ENCODE results near the gene ERBB2.

Gene ERBB2

DNA sequence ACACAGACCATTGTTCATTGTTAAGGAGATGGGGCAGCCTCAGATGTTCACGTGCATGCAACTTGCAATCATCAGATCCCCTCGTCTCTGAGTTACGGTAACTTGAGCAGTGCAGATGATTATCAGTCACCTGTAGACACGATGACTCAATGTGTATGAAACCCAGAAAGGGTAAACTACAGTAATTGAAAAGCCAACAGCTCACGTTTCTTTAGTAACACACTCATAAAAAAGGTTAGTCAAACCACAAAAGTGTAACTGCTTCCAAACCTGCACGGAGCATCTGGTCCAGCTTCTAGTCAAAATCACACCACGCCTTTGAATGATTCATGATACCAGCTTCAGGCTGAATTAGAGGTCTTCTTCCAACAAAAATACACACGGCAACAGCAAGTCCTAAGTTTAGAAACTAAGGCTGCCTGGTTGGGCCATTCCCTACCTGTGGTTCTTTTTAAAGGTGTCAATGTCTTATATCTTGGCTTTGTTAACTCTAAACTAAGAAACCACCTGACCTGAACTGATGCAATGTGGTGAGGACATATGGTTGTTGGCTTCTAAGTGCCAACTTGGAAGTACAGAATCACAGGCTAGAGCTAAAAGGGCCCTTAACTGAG, 70.2 kb downstream of the ERBB2 start:
- no peaks in the 10 kb centered on the region for H3K36me3 ChIP-seq (ENCODE audit: insufficient read depth, low read length)
- TF ChIP-seq POLR2AphosphoS5 (IDR thresholded peaks at IDR 0.05; ENCODE audit: borderline replicate concordance, low read depth, low read length) (no peak), FOXP2 (optimal IDR thresholded peaks at IDR 0.05; ENCODE audit: control extremely low read depth, extremely low read length, insufficient read depth) (no peak), EZH2 (IDR thresholded peaks at IDR 0.05) (no peak)
- no peak overlapping the region for H3K4me3 ChIP-seq
- no peak overlapping the region for H3K27ac ChIP-seq
- no peaks in the 10 kb centered on the region for H3K9me3 ChIP-seq (ENCODE audit: low read depth, low read length)
- no peak for DNase-seq (ENCODE audit: low read depth, low spot score)
- H3K9ac ChIP-seq (ENCODE audit: insufficient read length) = no peak overlapping the region

DNA sequence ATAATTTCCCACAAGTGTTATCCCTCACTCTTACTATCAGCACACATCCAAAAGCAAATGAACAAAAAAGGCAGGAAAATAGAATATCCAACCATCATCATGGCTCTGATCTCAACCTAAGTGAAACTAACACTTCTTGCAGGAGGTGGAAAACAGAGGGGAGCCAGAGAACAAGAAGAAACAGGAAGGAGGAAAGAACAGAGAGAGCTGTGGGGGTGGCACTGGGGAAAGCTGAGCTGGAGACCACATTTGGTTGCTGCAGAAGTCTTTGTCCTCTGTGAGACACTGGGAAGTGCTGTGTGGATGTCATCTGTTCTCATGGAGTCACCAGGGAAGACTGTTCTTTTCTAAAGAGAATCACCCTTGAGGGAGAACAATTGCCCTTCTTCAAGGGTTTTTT, 72.6 kb downstream of the ERBB2 start:
- H3K27ac ChIP-seq = no peak overlapping the region
- no peak for DNase-seq (ENCODE audit: low read depth, low spot score)
- H3K36me3 ChIP-seq (ENCODE audit: insufficient read depth, low read length) = no peaks in the 10 kb centered on the region
- no peaks in the 10 kb centered on the region for H3K9me3 ChIP-seq (ENCODE audit: low read depth, low read length)
- no peak overlapping the region for H3K4me3 ChIP-seq
- TF ChIP-seq FOXP2 (optimal IDR thresholded peaks at IDR 0.05; ENCODE audit: control extremely low read depth, extremely low read length, insufficient read depth) = no peak
- TF ChIP-seq POLR2AphosphoS5 (IDR thresholded peaks at IDR 0.05; ENCODE audit: borderline replicate concordance, low read depth, low read length) = no peak
- TF ChIP-seq EZH2 (IDR thresholded peaks at IDR 0.05) = no peak
- no peak overlapping the region for H3K9ac ChIP-seq (ENCODE audit: insufficient read length)

DNA sequence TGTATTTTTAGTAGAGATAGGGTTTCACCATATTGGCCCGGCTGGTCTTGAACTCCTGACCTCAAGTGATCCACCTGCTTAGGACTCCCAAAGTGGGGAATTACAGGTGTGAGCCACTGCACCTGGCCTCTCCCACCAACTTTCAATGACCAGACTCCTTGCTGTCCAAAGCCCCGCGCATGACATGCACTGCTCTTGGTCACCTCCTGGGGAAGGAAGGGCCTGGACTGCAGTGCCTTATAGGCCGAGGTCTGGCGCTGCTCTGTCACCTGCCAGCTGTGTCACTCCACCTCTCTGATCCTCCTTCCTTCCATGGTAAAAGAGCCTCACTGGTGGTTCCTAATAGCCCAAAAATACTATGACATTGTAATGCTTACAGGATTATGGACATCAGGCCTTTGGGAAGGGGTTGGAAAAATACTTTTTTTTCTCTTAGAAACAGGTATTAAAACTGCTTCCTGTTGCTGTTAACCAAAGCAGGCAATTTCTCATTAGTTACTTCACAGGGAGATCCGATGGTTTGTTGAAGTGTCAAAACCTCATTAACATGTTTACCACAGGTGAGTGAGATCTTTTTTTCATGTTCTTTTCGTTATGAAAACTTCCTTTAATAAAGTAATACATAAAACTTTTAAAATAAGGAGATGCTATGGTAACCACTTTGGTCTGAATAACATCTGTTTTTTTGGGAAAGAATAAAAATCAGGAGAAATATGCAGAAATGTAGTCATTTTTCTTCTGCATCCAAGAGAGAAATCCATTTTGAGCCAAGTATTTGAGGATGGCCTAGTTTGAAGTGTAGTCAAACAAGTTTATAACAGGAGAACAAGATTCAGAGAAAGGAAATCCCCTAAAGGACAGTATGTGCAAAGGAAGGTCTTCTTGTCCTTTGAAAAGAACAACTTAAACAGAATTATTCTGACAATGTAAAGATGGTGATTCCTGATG, 73.4 kb downstream of the ERBB2 start:
- no peak overlapping the region for H3K27ac ChIP-seq
- no peak overlapping the region for H3K4me3 ChIP-seq
- TF ChIP-seq FOXP2 (optimal IDR thresholded peaks at IDR 0.05; ENCODE audit: control extremely low read depth, extremely low read length, insufficient read depth) = no peak
- no peak for TF ChIP-seq POLR2AphosphoS5 (IDR thresholded peaks at IDR 0.05; ENCODE audit: borderline replicate concordance, low read depth, low read length)
- TF ChIP-seq EZH2 (IDR thresholded peaks at IDR 0.05) = no peak
- H3K9ac ChIP-seq (ENCODE audit: insufficient read length) = no peak overlapping the region
- DNase-seq (ENCODE audit: low read depth, low spot score) = no peak
- no peaks in the 10 kb centered on the region for H3K36me3 ChIP-seq (ENCODE audit: insufficient read depth, low read length)
- H3K9me3 ChIP-seq (ENCODE audit: low read depth, low read length) = no peaks in the 10 kb centered on the region

DNA sequence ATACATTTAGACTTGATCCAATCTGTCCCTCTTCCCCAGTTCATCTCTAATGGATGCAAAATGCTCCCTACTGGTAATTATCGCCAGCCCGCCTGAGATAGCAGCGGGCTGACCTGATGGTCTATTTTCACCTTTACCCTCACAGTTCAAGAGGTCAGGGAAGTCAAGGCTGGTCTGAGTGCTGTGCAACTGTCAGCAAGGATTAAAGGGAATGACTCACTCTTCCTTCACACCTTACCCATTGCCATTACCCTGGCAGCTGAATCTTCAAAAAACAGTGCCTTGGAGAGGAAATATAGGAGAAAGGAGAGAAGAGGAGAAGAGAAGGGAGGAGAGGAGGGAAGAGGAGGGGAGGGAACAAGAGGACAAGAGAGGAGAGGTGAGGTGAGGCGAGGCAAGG, 74.2 kb downstream of the ERBB2 start:
- Histone ChIP-seq H3K9ac (ENCODE audit: insufficient read length) (no peak overlapping the region), H3K27ac (no peak overlapping the region), H3K9me3 (ENCODE audit: low read depth, low read length) (no peaks in the 10 kb centered on the region), H3K36me3 (ENCODE audit: insufficient read depth, low read length) (no peaks in the 10 kb centered on the region), H3K4me3 (no peak overlapping the region)
- TF ChIP-seq EZH2 (IDR thresholded peaks at IDR 0.05) (no peak), FOXP2 (optimal IDR thresholded peaks at IDR 0.05; ENCODE audit: control extremely low read depth, extremely low read length, insufficient read depth) (no peak), POLR2AphosphoS5 (IDR thresholded peaks at IDR 0.05; ENCODE audit: borderline replicate concordance, low read depth, low read length) (no peak)
- no peak for DNase-seq (ENCODE audit: low read depth, low spot score)

DNA sequence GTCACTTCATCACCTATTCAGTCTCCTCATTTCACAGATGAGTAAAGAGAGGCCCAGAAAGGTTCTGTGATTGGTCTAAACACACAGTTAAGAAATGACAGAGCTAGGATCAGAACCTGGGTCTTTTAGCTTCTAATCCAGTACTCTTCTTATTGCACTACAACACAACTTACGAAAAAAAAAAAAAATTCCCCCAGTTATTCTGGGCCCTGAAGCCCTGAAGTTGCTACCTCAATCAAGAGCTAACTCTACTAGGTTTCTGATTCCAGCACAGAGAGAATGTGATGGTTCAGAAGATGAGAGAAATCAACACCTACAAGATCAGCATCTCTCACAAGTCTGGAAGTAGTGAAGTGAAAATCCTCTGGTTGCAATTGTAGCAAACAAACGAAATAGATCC, 75.2 kb downstream of the ERBB2 start:
- no peak for DNase-seq (ENCODE audit: low read depth, low spot score)
- no peak overlapping the region for H3K4me3 ChIP-seq
- H3K9ac ChIP-seq (ENCODE audit: insufficient read length) = no peak overlapping the region
- TF ChIP-seq POLR2AphosphoS5 (IDR thresholded peaks at IDR 0.05; ENCODE audit: borderline replicate concordance, low read depth, low read length) = no peak
- no peak for TF ChIP-seq EZH2 (IDR thresholded peaks at IDR 0.05)
- no peak for TF ChIP-seq FOXP2 (optimal IDR thresholded peaks at IDR 0.05; ENCODE audit: control extremely low read depth, extremely low read length, insufficient read depth)
- H3K27ac ChIP-seq = no peak overlapping the region
- H3K9me3 ChIP-seq (ENCODE audit: low read depth, low read length) = no peaks in the 10 kb centered on the region
- no peaks in the 10 kb centered on the region for H3K36me3 ChIP-seq (ENCODE audit: insufficient read depth, low read length)

DNA sequence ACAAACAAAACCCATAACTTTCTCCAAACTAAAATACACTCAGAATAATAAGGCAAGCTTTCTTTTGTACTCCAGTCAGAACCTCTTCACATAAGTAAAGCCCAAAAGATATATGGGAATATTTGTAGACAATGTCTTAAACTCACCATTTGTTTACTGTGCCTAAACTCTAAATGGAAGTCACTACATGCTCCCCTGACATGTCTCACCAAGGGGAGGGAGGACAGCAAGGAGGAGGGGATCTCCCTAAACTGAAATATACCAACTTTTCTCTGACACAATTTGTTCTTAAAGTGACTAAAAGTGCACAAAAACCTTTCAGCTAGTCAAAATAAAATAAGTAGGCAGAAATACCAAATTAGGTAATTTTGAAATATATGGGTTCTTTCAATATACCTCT, 76.4 kb downstream of the ERBB2 start:
- H3K9me3 ChIP-seq (ENCODE audit: low read depth, low read length) = no peaks in the 10 kb centered on the region
- H3K9ac ChIP-seq (ENCODE audit: insufficient read length) = no peak overlapping the region
- no peak for TF ChIP-seq EZH2 (IDR thresholded peaks at IDR 0.05)
- TF ChIP-seq POLR2AphosphoS5 (IDR thresholded peaks at IDR 0.05; ENCODE audit: borderline replicate concordance, low read depth, low read length) = no peak
- TF ChIP-seq FOXP2 (optimal IDR thresholded peaks at IDR 0.05; ENCODE audit: control extremely low read depth, extremely low read length, insufficient read depth) = no peak
- no peak overlapping the region for H3K4me3 ChIP-seq
- H3K27ac ChIP-seq = no peak overlapping the region
- H3K36me3 ChIP-seq (ENCODE audit: insufficient read depth, low read length) = no peaks in the 10 kb centered on the region
- no peak for DNase-seq (ENCODE audit: low read depth, low spot score)

DNA sequence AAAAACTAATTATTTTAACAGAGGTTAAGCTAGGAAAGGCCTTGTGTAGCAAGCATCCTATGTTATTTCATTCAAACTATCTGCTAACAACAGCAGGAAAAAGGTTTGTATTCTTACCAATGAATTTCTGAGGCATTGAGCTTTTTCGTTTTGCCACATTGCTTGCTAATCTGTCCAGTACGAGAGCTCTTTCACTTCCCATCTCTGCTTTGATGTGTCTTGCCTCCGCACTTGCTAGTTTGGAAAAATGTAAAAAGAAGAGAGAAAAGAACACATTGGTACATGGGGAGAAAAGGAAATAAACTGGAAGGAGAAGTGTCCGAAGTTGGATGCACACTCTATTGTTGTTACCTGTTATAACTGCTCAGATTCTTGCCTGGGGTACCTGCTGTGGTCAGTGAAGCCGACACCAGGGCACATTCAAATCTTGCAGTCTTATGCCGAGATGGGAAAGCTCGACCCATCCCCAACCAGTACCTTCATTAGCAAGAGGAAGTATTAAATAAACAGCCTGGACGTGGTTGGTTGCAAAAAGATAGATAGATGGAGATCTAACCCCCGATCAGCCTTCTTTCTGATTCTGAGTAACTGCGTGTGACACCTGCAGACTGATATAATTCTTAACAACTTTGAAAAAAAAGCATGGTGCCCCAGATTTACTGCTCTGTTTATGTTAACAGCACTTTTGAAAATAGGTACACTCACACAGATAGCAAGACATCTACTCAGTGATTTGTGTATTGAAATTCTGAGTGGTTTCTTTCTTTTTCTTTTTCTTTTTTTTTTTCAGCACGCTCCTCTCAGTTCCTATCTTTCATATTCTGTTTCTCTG, 77.9 kb downstream of the ERBB2 start:
- no peaks in the 10 kb centered on the region for H3K9me3 ChIP-seq (ENCODE audit: low read depth, low read length)
- H3K9ac ChIP-seq (ENCODE audit: insufficient read length) = no peak overlapping the region
- no peaks in the 10 kb centered on the region for H3K36me3 ChIP-seq (ENCODE audit: insufficient read depth, low read length)
- DNase-seq (ENCODE audit: low read depth, low spot score) = no peak
- TF ChIP-seq FOXP2 (optimal IDR thresholded peaks at IDR 0.05; ENCODE audit: control extremely low read depth, extremely low read length, insufficient read depth) (no peak), EZH2 (IDR thresholded peaks at IDR 0.05) (no peak), POLR2AphosphoS5 (IDR thresholded peaks at IDR 0.05; ENCODE audit: borderline replicate concordance, low read depth, low read length) (no peak)
- no peak overlapping the region for H3K27ac ChIP-seq
- no peak overlapping the region for H3K4me3 ChIP-seq
